GM18873 (cell line): ENCODE data around the gene SYT3.
"Not testable (repeated sequence)": the region's sequence is repeated elsewhere in the genome, so short reads cannot be mapped to it uniquely, and the experiment has no call there.

Source experiments
- ATAC-seq: cut with Tn5 transposase; IDR thresholded peaks from one replicate; pipeline ENCODE4 v1.9.1; 2021; ENCODE audit warnings: mild to moderate bottlenecking, moderate library complexity, moderate number of reproducible peaks; ENCODE audit not compliant: unreplicated experiment, low FRiP score

The SYT3 gene

GRCh38 chr19:50644315-50644915 lies 4.7 kb upstream of the SYT3 start:
- ATAC-seq: no peak

GRCh38 chr19:50640368-50640767 lies 687 bp upstream of the SYT3 start:
- ATAC-seq: no peak

DNA sequence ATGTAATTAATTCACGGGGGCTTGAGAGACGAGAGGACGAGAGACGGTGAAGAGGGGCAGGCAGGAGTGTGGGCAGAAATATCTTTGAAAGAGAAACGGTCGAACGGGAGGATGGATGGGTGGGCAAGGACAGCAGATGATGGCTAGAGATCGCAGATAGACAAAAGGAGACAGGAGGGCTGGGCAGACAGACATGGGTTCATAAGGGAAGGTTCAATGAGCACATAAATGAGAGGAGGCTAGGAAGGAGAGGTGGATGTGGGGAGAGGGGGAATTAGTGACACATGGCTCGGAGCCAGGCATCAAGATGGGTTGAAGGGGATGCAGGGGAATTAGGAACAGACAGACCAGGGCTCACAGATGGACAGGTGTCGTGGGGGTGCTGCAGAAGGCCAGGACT lies 1.1 kb downstream of the SYT3 start:
- no peak for ATAC-seq

GRCh38 chr19:50636317-50637085 lies 3.2 kb downstream of the SYT3 start:
- ATAC-seq: no peak

DNA sequence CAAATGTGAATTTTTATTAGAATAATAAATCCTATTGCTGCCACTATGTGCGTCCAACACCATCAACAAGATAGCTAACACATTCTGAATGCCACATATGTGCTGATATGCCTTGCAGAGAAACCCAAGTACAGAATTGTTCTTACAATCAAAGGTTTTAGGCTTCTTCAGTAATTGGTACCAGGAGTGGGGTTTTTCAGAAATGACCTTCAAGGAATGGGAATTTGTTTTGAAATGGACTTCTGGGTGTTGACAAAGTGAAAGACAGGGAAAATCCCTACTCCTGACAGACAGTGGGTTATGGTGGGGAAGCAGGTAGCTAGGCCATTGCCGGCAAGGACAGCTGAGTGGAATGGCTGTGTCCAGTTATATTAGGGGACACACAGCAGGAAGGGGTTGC lies 5.7 kb downstream of the SYT3 start:
- ATAC-seq: no peak

GRCh38 chr19:50633359-50633758 lies 6.3 kb downstream of the SYT3 start:
- ATAC-seq: no peak

GRCh38 chr19:50632151-50632835 lies 7.4 kb downstream of the SYT3 start:
- ATAC-seq: no peak

- ATAC-seq: no peak
Observed at GRCh38 chr19:50629801-50630200, 9.9 kb downstream of the SYT3 start.

GRCh38 chr19:50629194-50629593 lies 10.5 kb downstream of the SYT3 start:
- no peak for ATAC-seq

- no peak for ATAC-seq
Observed at GRCh38 chr19:50628551-50628950, 11.1 kb downstream of the SYT3 start.

DNA sequence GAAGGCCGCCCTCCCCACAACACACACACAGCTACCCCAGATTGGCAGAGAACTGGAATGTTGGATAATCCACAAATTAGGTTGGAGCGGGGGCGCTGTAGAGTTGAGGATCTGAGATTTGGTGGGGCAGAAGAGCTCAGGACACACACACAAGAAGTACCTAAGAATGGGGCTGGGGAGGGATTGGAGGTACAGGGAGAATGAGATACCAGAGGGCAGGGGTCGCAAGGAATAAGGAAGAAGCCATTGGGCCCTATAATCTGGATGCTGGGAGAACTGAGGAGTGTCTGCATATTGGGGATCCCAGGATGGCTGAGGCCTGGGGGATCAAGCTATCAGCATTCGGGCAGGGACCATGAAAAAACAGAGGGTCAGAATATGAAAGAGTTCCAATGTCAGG lies 11.5 kb downstream of the SYT3 start:
- ATAC-seq: no peak

DNA sequence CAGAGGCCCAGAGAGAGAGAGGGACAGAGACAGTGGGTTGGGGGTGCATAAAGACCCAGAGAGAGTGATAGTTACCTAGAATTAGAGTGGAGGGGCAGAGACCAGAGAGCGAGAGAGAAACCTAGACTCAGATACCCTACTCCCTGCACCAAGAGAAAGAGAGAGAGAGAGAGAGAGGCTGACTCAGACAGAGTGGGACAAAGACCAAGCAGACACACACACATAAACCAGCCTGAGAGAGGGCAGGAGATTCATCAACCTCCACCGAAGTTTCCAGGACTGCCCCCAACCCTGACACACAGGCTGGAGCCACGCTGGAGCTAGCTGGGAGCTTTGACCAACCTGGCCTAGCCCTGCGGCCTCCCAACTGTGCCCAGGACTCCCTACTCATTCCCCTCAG lies 12.9 kb downstream of the SYT3 start:
- ATAC-seq: no peak

GRCh38 chr19:50626011-50626410 lies 13.7 kb downstream of the SYT3 start:
- ATAC-seq: no peak

- no peak for ATAC-seq
Observed at GRCh38 chr19:50624949-50625600, 14.6 kb downstream of the SYT3 start.

- ATAC-seq: not testable (repeated sequence)
Observed at GRCh38 chr19:50620394-50620906, 19.2 kb downstream of the SYT3 start.

GRCh38 chr19:50619184-50619583 lies 20.5 kb downstream of the SYT3 start:
- ATAC-seq: not testable (repeated sequence)

- ATAC-seq: not testable (repeated sequence)
Observed at GRCh38 chr19:50618379-50618778, 21.3 kb downstream of the SYT3 start.

- ATAC-seq: not testable (repeated sequence)
Observed at GRCh38 chr19:50612504-50613404, 26.9 kb downstream of the SYT3 start.

DNA sequence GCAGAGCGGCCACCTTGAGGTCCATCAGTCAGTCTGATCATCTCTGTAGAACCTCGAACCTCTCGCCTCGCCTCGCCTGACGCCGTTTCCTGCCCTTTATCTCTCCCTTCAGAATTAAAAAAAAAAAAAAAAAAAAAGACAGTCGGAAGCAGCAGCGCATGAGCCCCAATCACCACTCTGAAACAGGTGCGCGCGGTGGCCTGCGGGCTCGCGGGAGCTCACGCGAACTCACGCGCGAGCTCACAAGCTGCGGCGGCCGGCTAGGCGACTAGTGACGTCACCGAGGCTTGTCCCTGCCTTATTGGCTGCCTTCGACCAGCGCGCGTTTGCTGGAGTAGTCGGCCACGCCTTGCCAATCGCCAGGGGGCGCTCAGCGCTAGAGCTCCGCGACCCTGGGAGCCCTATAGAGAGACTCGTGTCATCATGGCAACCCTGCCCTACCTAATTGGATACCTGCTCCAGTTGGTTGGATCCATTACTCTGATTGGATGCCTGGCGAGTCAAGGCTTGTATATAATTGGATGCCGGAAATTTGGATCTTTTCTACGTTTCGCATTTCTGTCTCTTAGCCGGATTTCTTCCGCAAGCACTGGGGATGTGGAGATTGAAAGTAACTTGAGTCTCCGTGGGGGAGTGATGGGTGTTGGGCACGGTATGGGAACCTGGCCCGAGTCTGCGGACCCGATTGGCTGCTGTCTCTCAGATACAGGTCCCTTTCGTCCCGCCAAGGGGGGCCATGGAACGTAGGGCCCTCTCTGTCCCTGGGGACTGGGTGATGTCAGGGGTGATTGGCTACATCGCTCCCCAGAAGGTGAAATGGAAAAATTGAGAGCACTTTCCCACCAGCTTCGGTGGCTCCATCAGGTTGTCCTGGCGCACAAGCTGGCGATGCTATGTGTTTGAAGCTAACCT lies 31.6 kb downstream of the SYT3 start:
- ATAC-seq: no peak
